ENCODE data around the gene PLPP3.

The PLPP3 gene

DNA sequence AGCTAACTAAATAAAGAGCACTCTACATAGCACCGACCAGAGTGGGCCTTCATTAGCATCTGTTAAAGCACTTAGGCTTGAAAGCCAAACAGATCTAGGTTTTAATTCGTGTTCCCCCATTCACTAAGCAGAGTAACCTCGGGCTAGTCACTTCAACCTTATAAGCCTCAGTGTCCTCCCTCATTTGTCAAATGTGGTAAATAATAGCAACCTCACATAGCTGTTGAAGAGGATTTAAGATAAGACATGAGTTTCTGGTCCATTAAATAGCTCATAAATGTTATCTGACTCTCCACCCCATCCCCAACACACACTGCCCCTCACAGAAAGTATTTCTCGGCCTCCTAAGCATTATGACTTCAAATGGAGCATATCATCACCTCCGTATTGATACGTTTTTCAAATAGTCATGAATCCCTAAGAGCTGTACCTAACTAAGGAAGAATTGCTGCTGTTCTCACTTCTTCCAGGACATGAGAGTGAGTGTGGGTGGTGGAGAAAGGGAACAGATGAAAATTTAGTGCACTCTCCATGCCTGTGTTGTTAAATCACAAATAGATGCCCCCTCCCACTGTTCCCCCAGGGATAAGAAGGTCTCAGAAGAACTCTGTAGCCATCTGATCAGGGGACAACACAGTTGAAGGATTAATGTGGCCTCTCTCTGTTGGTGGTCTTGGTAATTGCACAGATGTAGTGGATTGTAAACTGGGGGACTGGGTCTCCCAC is 47.6 kb downstream of the PLPP3 start (continued):
- TF ChIP-seq PRDM2 (tag by site-specific recombination; IDR thresholded peaks at IDR 0.05; ENCODE audit: borderline replicate concordance): no peak
- TF ChIP-seq ZNF19 (tag by site-specific recombination; IDR thresholded peaks at IDR 0.05; ENCODE audit: low read depth): no peak
- TF ChIP-seq, protein P1, sequence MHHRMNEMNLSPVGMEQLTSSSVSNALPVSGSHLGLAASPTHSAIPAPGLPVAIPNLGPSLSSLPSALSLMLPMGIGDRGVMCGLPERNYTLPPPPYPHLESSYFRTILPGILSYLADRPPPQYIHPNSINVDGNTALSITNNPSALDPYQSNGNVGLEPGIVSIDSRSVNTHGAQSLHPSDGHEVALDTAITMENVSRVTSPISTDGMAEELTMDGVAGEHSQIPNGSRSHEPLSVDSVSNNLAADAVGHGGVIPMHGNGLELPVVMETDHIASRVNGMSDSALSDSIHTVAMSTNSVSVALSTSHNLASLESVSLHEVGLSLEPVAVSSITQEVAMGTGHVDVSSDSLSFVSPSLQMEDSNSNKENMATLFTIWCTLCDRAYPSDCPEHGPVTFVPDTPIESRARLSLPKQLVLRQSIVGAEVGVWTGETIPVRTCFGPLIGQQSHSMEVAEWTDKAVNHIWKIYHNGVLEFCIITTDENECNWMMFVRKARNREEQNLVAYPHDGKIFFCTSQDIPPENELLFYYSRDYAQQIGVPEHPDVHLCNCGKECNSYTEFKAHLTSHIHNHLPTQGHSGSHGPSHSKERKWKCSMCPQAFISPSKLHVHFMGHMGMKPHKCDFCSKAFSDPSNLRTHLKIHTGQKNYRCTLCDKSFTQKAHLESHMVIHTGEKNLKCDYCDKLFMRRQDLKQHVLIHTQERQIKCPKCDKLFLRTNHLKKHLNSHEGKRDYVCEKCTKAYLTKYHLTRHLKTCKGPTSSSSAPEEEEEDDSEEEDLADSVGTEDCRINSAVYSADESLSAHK (tag by site-specific recombination; IDR thresholded peaks at IDR 0.05): peak; percentile 95
- no peak for TF ChIP-seq ZNF16 (tag by site-specific recombination; IDR thresholded peaks at IDR 0.05; ENCODE audit: low read depth)
- TF ChIP-seq ZNF704 (tag by site-specific recombination; IDR thresholded peaks at IDR 0.05): no peak
- TF ChIP-seq ZNF157 (tag by site-specific recombination; IDR thresholded peaks at IDR 0.05): no peak
- TF ChIP-seq, protein P2, sequence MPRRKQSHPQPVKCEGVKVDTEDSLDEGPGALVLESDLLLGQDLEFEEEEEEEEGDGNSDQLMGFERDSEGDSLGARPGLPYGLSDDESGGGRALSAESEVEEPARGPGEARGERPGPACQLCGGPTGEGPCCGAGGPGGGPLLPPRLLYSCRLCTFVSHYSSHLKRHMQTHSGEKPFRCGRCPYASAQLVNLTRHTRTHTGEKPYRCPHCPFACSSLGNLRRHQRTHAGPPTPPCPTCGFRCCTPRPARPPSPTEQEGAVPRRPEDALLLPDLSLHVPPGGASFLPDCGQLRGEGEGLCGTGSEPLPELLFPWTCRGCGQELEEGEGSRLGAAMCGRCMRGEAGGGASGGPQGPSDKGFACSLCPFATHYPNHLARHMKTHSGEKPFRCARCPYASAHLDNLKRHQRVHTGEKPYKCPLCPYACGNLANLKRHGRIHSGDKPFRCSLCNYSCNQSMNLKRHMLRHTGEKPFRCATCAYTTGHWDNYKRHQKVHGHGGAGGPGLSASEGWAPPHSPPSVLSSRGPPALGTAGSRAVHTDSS (tag by site-specific recombination; IDR thresholded peaks at IDR 0.05): no peak
- TF ChIP-seq, protein P3, sequence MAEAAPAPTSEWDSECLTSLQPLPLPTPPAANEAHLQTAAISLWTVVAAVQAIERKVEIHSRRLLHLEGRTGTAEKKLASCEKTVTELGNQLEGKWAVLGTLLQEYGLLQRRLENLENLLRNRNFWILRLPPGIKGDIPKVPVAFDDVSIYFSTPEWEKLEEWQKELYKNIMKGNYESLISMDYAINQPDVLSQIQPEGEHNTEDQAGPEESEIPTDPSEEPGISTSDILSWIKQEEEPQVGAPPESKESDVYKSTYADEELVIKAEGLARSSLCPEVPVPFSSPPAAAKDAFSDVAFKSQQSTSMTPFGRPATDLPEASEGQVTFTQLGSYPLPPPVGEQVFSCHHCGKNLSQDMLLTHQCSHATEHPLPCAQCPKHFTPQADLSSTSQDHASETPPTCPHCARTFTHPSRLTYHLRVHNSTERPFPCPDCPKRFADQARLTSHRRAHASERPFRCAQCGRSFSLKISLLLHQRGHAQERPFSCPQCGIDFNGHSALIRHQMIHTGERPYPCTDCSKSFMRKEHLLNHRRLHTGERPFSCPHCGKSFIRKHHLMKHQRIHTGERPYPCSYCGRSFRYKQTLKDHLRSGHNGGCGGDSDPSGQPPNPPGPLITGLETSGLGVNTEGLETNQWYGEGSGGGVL (tag by site-specific recombination; IDR thresholded peaks at IDR 0.05): peak; percentile 46; the same call in 1 of the 2 replicates
- TF ChIP-seq ZNF2 (tag by site-specific recombination; IDR thresholded peaks at IDR 0.05): no peak
- no peak for TF ChIP-seq ZNF239 (tag by site-specific recombination; IDR thresholded peaks at IDR 0.05)
- TF ChIP-seq ZIC2 (tag by site-specific recombination; IDR thresholded peaks at IDR 0.05): peak; percentile 73
- no peak for TF ChIP-seq ZBTB21 (tag by site-specific recombination; IDR thresholded peaks at IDR 0.05)
- TF ChIP-seq ZFP69B (tag by site-specific recombination; IDR thresholded peaks at IDR 0.05): no peak
- no peak for TF ChIP-seq ZNF792 (tag by site-specific recombination; IDR thresholded peaks at IDR 0.05)
- TF ChIP-seq ZNF629 (tag by site-specific recombination; IDR thresholded peaks at IDR 0.05): no peak
- peak; percentile 42; the same call in 1 of the 2 replicates for TF ChIP-seq ZBTB8A (tag by site-specific recombination; IDR thresholded peaks at IDR 0.05)
- peak; percentile 72 for TF ChIP-seq KLF1 (tag by site-specific recombination; IDR thresholded peaks at IDR 0.05)
- no peak for TF ChIP-seq ZNF670 (tag by site-specific recombination; IDR thresholded peaks at IDR 0.05; ENCODE audit: low read depth)
- no peak for TF ChIP-seq YY1 (tag by site-specific recombination; IDR thresholded peaks at IDR 0.05)
- TF ChIP-seq, protein P4, sequence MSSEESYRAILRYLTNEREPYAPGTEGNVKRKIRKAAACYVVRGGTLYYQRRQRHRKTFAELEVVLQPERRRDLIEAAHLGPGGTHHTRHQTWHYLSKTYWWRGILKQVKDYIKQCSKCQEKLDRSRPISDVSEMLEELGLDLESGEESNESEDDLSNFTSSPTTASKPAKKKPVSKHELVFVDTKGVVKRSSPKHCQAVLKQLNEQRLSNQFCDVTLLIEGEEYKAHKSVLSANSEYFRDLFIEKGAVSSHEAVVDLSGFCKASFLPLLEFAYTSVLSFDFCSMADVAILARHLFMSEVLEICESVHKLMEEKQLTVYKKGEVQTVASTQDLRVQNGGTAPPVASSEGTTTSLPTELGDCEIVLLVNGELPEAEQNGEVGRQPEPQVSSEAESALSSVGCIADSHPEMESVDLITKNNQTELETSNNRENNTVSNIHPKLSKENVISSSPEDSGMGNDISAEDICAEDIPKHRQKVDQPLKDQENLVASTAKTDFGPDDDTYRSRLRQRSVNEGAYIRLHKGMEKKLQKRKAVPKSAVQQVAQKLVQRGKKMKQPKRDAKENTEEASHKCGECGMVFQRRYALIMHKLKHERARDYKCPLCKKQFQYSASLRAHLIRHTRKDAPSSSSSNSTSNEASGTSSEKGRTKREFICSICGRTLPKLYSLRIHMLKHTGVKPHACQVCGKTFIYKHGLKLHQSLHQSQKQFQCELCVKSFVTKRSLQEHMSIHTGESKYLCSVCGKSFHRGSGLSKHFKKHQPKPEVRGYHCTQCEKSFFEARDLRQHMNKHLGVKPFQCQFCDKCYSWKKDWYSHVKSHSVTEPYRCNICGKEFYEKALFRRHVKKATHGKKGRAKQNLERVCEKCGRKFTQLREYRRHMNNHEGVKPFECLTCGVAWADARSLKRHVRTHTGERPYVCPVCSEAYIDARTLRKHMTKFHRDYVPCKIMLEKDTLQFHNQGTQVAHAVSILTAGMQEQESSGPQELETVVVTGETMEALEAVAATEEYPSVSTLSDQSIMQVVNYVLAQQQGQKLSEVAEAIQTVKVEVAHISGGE (tag by site-specific recombination; conservative IDR thresholded peaks at IDR 0.05; ENCODE audit: low read depth): no peak
- TF ChIP-seq ZNF560 (tag by site-specific recombination; IDR thresholded peaks at IDR 0.05; ENCODE audit: borderline replicate concordance): no peak
- TF ChIP-seq, protein P5, sequence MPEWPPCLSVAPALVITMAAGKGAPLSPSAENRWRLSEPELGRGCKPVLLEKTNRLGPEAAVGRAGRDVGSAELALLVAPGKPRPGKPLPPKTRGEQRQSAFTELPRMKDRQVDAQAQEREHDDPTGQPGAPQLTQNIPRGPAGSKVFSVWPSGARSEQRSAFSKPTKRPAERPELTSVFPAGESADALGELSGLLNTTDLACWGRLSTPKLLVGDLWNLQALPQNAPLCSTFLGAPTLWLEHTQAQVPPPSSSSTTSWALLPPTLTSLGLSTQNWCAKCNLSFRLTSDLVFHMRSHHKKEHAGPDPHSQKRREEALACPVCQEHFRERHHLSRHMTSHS (tag by site-specific recombination; IDR thresholded peaks at IDR 0.05): peak; percentile 43; the same call in 1 of the 2 replicates

Data from HEK293 (cell line).